A673 (cell line): ENCODE data around the gene FRMD4B.

ENCODE experiments used
- EZH2 ChIP-seq: fragments of 200-600 bp; sonication (generic); IDR thresholded peaks from 2 replicates; pipeline ENCODE4 v1.6.1; 2017; ENCODE audit warnings: borderline replicate concordance, low read depth, mild to moderate bottlenecking, mixed read lengths, antibody characterized with exemption, low read length; ENCODE audit not compliant: poor library complexity, severe bottlenecking
- TF ChIP-seq, protein P1 (sequence below): fragments of 300-800, 200-600 bp; sonication (generic); conservative IDR thresholded peaks from 2 replicates; pipeline ENCODE4 v1.5.1; 2017; ENCODE audit warnings: low read depth, mild to moderate bottlenecking, antibody characterized with exemption, low read length, moderate library complexity, mixed read lengths

GRCh38 chr3:69354948-69355347 is 30.9 kb downstream of the FRMD4B start:
- TF ChIP-seq, protein P1, sequence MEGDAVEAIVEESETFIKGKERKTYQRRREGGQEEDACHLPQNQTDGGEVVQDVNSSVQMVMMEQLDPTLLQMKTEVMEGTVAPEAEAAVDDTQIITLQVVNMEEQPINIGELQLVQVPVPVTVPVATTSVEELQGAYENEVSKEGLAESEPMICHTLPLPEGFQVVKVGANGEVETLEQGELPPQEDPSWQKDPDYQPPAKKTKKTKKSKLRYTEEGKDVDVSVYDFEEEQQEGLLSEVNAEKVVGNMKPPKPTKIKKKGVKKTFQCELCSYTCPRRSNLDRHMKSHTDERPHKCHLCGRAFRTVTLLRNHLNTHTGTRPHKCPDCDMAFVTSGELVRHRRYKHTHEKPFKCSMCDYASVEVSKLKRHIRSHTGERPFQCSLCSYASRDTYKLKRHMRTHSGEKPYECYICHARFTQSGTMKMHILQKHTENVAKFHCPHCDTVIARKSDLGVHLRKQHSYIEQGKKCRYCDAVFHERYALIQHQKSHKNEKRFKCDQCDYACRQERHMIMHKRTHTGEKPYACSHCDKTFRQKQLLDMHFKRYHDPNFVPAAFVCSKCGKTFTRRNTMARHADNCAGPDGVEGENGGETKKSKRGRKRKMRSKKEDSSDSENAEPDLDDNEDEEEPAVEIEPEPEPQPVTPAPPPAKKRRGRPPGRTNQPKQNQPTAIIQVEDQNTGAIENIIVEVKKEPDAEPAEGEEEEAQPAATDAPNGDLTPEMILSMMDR: no peak
- no peak for TF ChIP-seq EZH2
